Gastrocnemius medialis (tissue), 4 donors: Measurements from ENCODE around the gene PLA2G12A. TPM values are rescaled to one million over a fixed set of nuclear protein-coding genes. Genes with fewer than 3 reads are reported as not detected.

Experiments used
- ATAC-seq, 2 donors: fragments of 150-250 bp; one replicate each; pipeline ENCODE4 v1.9.1; 2016
- DNase-seq, 2 donors: peaks; one replicate each; pipeline ENCODE4 v3.0.0-alpha.2; 2019
- H3K27ac ChIP-seq, 4 donors: fragments of 200-600 bp; sonication (generic); 1 replicate in 1 of 4; 2 replicates in 3 of 4; pipeline ENCODE4 v1.5.1; 2016 to 2018; ENCODE audit warnings: mild to moderate bottlenecking in 2 of 4, moderate library complexity in 1 of 4
- H3K27me3 ChIP-seq, 3 donors: fragments of 200-600 bp; sonication (generic) in 2 of 3; 1 replicate in 1 of 3; 2 replicates in 2 of 3; pipeline versions ENCODE4 v1.5.1 to v1.6.0; 2016 to 2019; ENCODE audit warnings: mild to moderate bottlenecking in 1 of 3, moderate library complexity in 1 of 3
- H3K36me3 ChIP-seq, 2 donors: fragments of 200-600 bp; sonication (generic) in 1 of 2; one replicate each; pipeline ENCODE4 v1.5.1; 2017 to 2018
- H3K4me1 ChIP-seq, 2 donors: fragments of 200-600 bp; sonication (generic) in 1 of 2; one replicate each; pipeline ENCODE4 v1.5.1; 2016 to 2017; ENCODE audit warnings: mild to moderate bottlenecking in 2 of 2
- H3K4me3 ChIP-seq, 4 donors: fragments of 200-600 bp; sonication (generic) in 3 of 4; 1 replicate in 1 of 4; 2 replicates in 3 of 4; pipeline ENCODE4 v1.5.1; 2016 to 2019; ENCODE audit warnings: mild to moderate bottlenecking in 2 of 4
- H3K9me3 ChIP-seq, 3 donors: fragments of 200-600 bp; sonication (generic) in 2 of 3; 1 replicate in 1 of 3; 2 replicates in 2 of 3; pipeline ENCODE4 v1.5.1; 2016 to 2019
- CTCF ChIP-seq, 5 experiments: fragments of 450-650 bp in 3 of 5; fragments of 200-600 bp in 2 of 5; sonication (generic) in 2 of 5; IDR thresholded peaks in 4 of 5; conservative IDR thresholded peaks in 1 of 5; 1 replicate in 4 of 5; 2 replicates in 1 of 5; pipeline ENCODE4 v1.5.1; 2016 to 2019; ENCODE audit warnings: antibody characterized with exemption in 5 of 5, mild to moderate bottlenecking in 3 of 5, moderate library complexity in 3 of 5
- POLR2A ChIP-seq, 2 donors: fragments of 450-650 bp; IDR thresholded peaks; one replicate each; pipeline ENCODE4 v1.6.1; 2017; ENCODE audit warnings: antibody characterized with exemption in 2 of 2, mild to moderate bottlenecking in 2 of 2, moderate library complexity in 2 of 2
- in situ Hi-C, 4 donors: fragments of 200-750 bp; cut with MboI; loops; one replicate each; pipeline versions ENCODE4 v1.15.0 to v1.8.0; 2017; ENCODE audit warnings: low sequenced_read_pairs in 4 of 4
- intact Hi-C: fragments of 100-400 bp; cut with DNase I; formaldehyde crosslinking; loops from one replicate; pipeline ENCODE4 v1.15.1; 2023; ENCODE audit warnings: low total_unique reads
- total RNA-seq, 4 donors: library from RNA; depleted of rRNA; stranded (reverse); fragments of >200 nt; gene quantifications; one replicate each; pipeline versions ENCODE4 v1.1.0 to v1.2.3, GENCODE V29; 2016

Gene PLA2G12A
- total RNA-seq, 4 donors from 2014 or later = 26.7 to 83.1 (median 57.6) TPM

- intact Hi-C loops = loop anchor here (5.0 kb wide), 1 partner anchor 296 kb away; no protein-coding TSS in a partner anchor
- Histone ChIP-seq H3K36me3 (no peaks in the 10 kb centered on the region), H3K4me1 (peaks cover 5 to 10% of the 10 kb centered on the region in 2 donors), H3K4me3 (no peak overlapping the region), H3K27me3 (no peaks in the 10 kb centered on the region), H3K27ac (no peak overlapping the region), H3K9me3 (no peaks in the 10 kb centered on the region)
- TF ChIP-seq CTCF (IDR thresholded peaks at IDR 0.05 in 4 of 5, conservative IDR thresholded peaks at IDR 0.05 in 1 of 5) (no peak), POLR2A (IDR thresholded peaks at IDR 0.05) (no peak)
- DNase-seq (no peak), ATAC-seq (no peak)
- in situ Hi-C loops = loop anchor here in 1 of 4 donors (10.0 kb wide), 1 partner anchor 81 kb away; the partner anchor contains the start of gene GAR1
These were observed 3.9 kb upstream of the PLA2G12A start for GRCh38 chr4:109733728-109734127.

GRCh38 chr4:109730619-109731545 lies 1.0 kb upstream of the PLA2G12A start:
- intact Hi-C loops = loop anchor here (1.0 to 5.0 kb wide), 3 partner anchors 28 to 294 kb away; partner anchors contain the start of genes CASP6 and GAR1
- TF ChIP-seq CTCF (IDR thresholded peaks at IDR 0.05 in 4 of 5, conservative IDR thresholded peaks at IDR 0.05 in 1 of 5) (no peak), POLR2A (IDR thresholded peaks at IDR 0.05) (no peak)
- Histone ChIP-seq H3K36me3 (no peaks in the 10 kb centered on the region), H3K4me3 (peak overlapping the region; percentile 86 to 99 (median 94)), H3K9me3 (no peaks in the 10 kb centered on the region), H3K27me3 (no peaks in the 10 kb centered on the region), H3K4me1 (peaks cover 14 to 19% of the 10 kb centered on the region in 2 donors), H3K27ac (peak overlapping the region; percentile 91 to 96 (median 95))
- in situ Hi-C loops = loop anchor here in 1 of 4 donors (10.0 kb wide), 1 partner anchor 84 kb away; the partner anchor contains the start of gene GAR1
- ATAC-seq = peak in 1 of 2 donors; percentile 24
- DNase-seq = no peak

GRCh38 chr4:109729117-109729717 lies 653 bp downstream of the PLA2G12A start:
- peak overlapping the region; percentile 91 to 96 (median 95) for H3K27ac ChIP-seq
- DNase-seq = no peak
- in situ Hi-C loops = loop anchor here in 1 of 4 donors (10.0 kb wide), 1 partner anchor 86 kb away; the partner anchor contains the start of gene GAR1

More at GRCh38 chr4:109729117-109729717, 653 bp downstream of the PLA2G12A start:
- peak in 1 of 2 donors; percentile 34 for ATAC-seq
- no peaks in the 10 kb centered on the region for H3K27me3 ChIP-seq
- peak overlapping the region; percentile 86 to 99 (median 94) for H3K4me3 ChIP-seq
- intact Hi-C loops = loop anchor here (10.0 kb wide), 1 partner anchor 1104 kb away; the partner anchor contains the start of gene RPL34
- no peaks in the 10 kb centered on the region for H3K36me3 ChIP-seq
- H3K4me1 ChIP-seq = peaks cover 14 to 19% of the 10 kb centered on the region in 2 donors
- no peaks in the 10 kb centered on the region for H3K9me3 ChIP-seq
- TF ChIP-seq CTCF (IDR thresholded peaks at IDR 0.05 in 4 of 5, conservative IDR thresholded peaks at IDR 0.05 in 1 of 5) (no peak), POLR2A (IDR thresholded peaks at IDR 0.05) (no peak)
